Measurements from ENCODE around the gene QRICH1.

QRICH1 gene

GRCh38 chr3:49034650-49035049 lies 59.2 kb downstream of the QRICH1 start:
- DNase-seq (ENCODE audit: low read depth in 3 of 3, low spot score in 1 of 3), result no peak

DNA sequence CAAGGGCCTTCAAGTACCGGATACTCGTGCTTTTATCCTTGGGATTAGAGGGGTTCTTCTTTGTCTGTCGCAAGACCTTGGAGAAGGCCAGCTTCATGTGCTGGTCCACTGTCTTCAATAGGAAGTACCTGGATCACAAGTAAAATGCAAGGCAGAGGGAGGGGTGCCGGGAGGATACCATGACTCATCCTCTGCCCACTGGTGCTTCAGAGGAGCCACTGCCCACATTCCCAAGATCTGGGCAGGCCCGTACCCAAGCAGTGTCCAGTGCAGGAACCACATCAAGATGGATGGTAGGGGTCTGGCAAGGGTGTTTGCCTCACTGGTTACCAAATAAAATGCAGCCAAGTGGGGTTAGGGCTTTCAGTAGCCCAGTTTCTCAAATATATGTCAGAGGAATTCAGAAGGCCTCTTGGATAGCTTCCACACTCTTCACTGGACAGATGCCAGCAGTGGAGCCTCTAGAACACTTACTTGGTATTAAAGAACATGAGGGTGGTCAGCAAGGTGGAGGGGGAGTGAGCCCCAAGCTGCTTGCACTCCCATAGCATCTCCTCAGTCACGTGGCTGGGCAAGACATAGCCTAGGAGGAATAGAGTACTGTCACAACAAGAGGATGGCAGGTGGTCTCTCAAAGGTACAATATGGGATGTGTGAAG lies 61.1 kb downstream of the QRICH1 start:
- DNase-seq (ENCODE audit: low read depth in 3 of 3, low spot score in 1 of 3), result no peak

DNA sequence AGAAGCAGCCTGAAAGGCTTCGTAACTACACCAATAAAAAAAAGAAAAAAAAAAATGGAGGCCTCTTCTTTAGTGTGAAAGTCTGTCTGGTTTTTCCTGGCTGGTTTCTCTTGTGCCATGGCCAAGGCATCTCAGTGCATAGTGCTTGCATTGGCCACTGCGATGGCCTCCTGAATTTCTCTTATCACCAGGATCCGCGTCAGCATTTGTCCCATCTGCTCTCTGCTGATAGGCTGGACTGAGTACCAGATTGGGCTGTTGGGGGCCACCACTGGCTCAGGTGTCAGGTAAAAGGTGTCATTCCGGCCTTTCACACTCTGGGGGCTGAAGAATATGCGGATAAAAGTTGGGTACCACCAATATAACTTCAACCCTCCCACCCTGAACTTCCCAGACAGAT lies 63.5 kb downstream of the QRICH1 start:
- no peak for DNase-seq (ENCODE audit: low read depth in 3 of 3, low spot score in 1 of 3)

- no peak for DNase-seq (ENCODE audit: low read depth in 3 of 3, low spot score in 1 of 3)
Measured at GRCh38 chr3:49029563-49029884, 64.3 kb downstream of the QRICH1 start.

- peak; percentile 80 to 89 (median 89) for DNase-seq (ENCODE audit: low read depth in 3 of 3, low spot score in 1 of 3)
Measured at GRCh38 chr3:49028673-49029562, 65.0 kb downstream of the QRICH1 start, which contains the start of gene IMPDH2. TSS of gene IMPDH2 (minus strand) at chr3:49029398. CDS start at chr3:49029350, 48 bp downstream.

GRCh38 chr3:49028298-49028672 lies 65.6 kb downstream of the QRICH1 start:
- no peak for DNase-seq (ENCODE audit: low read depth in 3 of 3, low spot score in 1 of 3)

DNA sequence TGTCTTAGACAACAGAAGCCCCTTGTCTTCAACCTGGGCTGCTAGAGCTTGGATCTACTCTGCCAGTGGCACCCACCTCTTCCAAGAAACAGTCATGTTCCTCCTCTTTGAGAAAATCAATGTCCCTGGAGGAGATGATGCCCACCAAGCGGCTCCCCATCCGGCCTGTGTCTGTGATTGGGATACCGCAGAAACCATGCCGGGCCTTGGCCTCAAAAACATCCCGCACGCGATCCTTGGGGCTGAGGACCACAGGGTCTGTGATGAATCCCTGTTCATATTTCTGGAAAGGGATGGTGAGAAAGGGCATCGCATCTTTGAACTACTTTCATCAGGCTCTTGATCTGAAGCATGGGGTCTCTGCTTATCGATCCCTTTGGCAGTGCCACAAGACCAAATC lies 66.2 kb downstream of the QRICH1 start:
- no peak for DNase-seq (ENCODE audit: low read depth in 3 of 3, low spot score in 1 of 3)

- DNase-seq (ENCODE audit: low read depth in 3 of 3, low spot score in 1 of 3), result no peak
Measured at GRCh38 chr3:49026536-49026935, 67.3 kb downstream of the QRICH1 start.

GRCh38 chr3:49025793-49026520 lies 67.9 kb downstream of the QRICH1 start:
- no peak for DNase-seq (ENCODE audit: low read depth in 3 of 3, low spot score in 1 of 3)

DNA sequence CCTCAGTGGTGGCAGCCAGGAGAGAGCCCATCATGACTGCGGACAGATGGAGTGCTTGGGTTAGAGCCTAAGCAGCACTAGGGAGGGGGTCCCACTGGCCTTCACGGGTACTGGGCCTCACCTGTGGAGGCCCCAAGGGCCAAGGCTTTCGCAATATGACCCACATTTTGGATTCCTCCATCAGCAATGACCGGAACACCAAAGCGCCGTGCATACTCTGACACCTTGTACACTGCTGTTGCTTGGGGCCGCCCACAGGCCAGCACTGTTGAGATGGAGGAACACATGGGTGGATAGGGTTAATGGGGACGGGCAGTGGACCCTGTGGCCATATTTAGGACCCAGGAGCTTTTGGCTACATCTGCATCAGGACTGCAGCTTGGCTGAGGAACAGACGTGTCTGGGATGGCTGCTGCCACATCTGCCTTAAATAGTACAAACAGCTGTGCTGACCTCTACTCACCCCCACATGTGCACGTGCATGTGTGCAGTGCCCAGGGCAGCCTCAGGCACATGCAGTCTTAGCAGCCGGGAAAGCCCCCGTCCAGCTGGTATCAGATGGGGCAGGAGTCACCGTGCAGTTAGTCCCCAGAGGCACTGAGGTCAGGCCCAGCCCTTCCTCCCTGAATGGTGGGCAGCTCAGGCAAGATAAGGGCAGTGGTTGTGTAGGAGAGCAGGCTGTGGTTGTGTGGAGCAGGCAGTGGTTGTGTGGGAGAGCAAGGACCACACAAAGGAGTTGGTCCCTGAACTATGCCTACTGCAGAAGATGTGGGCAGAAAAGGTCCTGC lies 68.7 kb downstream of the QRICH1 start:
- DNase-seq (ENCODE audit: low read depth in 3 of 3, low spot score in 1 of 3), result no peak

GRCh38 chr3:49024449-49024848 lies 69.4 kb downstream of the QRICH1 start:
- DNase-seq (ENCODE audit: low read depth in 3 of 3, low spot score in 1 of 3), result no peak

DNA sequence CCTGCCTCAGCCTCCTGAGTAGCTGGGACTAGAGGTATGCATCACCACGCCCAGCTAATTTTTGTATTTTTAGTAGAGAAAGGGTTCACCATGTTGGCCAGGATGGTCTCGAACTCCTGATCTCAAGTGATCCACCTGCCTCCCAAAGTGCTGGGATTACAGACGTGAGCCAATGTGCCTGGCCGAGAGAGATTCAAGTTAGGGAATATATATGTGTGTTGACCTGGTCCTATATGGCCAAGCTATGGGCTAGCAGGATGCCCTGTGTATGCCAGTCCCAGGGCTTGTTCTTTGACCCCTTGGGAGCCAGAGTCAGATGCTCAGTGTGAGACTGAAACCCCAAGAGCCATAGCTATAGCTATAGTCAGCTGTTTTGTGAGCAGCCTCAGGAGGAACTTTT lies 70.1 kb downstream of the QRICH1 start:
- no peak for DNase-seq (ENCODE audit: low read depth in 3 of 3, low spot score in 1 of 3)

DNA sequence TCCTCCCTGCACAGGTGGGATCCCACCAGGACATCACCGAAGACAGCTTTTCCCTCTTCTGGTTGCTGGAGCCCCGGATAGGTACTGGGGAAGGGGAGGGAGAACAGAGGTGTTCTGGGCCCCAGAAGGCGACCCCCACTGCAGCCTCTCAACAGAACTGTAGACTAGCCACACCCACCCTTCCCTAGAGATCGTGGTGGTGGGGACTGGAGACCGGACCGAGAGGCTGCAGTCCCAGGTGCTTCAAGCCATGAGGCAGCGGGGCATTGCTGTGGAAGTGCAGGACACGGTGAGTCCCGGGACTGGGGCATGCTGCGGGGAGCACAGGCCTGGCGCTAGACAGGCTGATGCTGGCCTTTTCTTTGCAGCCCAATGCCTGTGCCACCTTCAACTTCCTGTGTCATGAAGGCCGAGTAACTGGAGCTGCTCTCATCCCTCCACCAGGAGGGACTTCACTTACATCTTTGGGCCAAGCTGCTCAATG lies 71.1 kb downstream of the QRICH1 start:
- no peak for DNase-seq (ENCODE audit: low read depth in 3 of 3, low spot score in 1 of 3)

- peak; percentile 70 to 86 (median 78) for DNase-seq (ENCODE audit: low read depth in 3 of 3, low spot score in 1 of 3)
Measured at GRCh38 chr3:49021813-49022687, 71.8 kb downstream of the QRICH1 start, which contains the start of gene NDUFAF3. TSS of gene NDUFAF3 (plus strand) at chr3:49022121. CDS start at chr3:49022145, 24 bp downstream.

DNA sequence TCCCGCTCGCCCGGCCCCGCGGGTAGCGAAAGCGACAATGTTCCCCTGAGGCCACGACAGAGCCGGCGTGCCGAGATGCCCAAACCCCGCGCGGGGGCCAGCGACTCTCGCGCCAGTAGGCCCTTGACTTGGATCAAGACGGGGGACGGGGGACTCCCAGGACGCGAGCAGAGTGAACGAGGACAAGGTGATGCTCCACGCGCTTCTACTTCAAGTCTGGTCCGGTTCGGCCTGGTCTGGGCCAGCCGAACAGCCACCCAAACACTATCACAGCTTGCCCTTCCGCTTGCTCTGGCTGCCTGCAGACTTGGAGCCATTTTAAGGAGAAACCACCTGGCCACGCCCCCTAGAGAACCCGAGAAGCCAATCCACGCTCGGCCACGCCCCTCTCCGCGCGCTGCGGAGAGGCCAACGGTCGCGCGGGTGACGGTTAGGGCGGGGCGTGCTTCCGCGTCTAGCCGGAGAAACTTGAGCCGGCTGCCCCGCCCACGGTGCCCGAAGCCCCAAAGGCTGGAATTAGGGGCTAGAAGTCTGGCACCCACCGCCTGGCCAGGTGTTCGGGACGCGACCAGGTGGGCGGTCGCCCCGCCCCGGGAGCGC lies 72.6 kb downstream of the QRICH1 start:
- DNase-seq (ENCODE audit: low read depth in 3 of 3, low spot score in 1 of 3), result peak; percentile 94 to 96 (median 95)

- no peak for DNase-seq (ENCODE audit: low read depth in 3 of 3, low spot score in 1 of 3)
Measured at GRCh38 chr3:49020330-49021212, 73.3 kb downstream of the QRICH1 start.

GRCh38 chr3:49019941-49020329 lies 73.9 kb downstream of the QRICH1 start:
- DNase-seq (ENCODE audit: low read depth in 3 of 3, low spot score in 1 of 3), result no peak

- no peak for DNase-seq (ENCODE audit: low read depth in 3 of 3, low spot score in 1 of 3)
Measured at GRCh38 chr3:49018707-49019006, 75.2 kb downstream of the QRICH1 start.
